ENCODE data around the gene GOLGA6B.

- TF ChIP-seq CTCF (IDR thresholded peaks at IDR 0.05), result no peak
- no peak for TF ChIP-seq ZNF425 (CRISPR knock-in tag; conservative IDR thresholded peaks at IDR 0.05)
- TF ChIP-seq ZNF138 (CRISPR knock-in tag; conservative IDR thresholded peaks at IDR 0.05), result no peak
- no peak for TF ChIP-seq ZBTB21 (CRISPR knock-in tag; IDR thresholded peaks at IDR 0.05; ENCODE audit: borderline replicate concordance)
- TF ChIP-seq CREB1 (CRISPR knock-in tag; IDR thresholded peaks at IDR 0.05), result no peak
- no peak for TF ChIP-seq MAX (CRISPR knock-in tag; IDR thresholded peaks at IDR 0.05)
- no peak for TF ChIP-seq ZBTB43 (CRISPR knock-in tag; IDR thresholded peaks at IDR 0.05)
- TF ChIP-seq ZNF121 (CRISPR knock-in tag; IDR thresholded peaks at IDR 0.05), result no peak
Observed at GRCh38 chr15:72690938-72691337, 36.4 kb downstream of the GOLGA6B start.
